ENCODE data around the gene FBXO45. TPM values are rescaled to one million over a fixed set of nuclear protein-coding genes. Genes with fewer than 3 reads are reported as not detected.

Gene FBXO45
- total RNA-seq, 2 donors from 2014 or later = 15.9 to 16.4 TPM

DNA sequence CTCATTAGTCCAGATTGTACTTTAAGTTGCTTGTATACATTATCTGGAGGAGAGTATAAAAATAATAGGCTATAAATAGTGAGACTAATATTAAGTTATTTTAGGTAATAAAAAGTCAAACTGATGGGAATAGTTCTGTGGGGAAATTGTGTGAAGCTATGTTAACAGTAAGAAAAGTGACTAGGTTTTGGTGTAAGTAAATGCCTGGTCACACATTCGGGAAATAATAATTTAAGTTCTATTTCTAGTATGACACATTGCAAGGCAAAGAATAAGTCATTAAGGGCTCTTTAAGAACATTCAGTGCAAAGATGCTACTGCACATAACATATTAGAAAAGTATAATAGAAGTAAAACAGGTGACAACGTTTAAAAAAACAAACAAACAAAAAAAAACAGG, 52.2 kb downstream of the FBXO45 start:
- H3K4me3 Mint-ChIP-seq = no peak overlapping the region
- H3K27ac Mint-ChIP-seq = no peak overlapping the region
- H3K4me3 ChIP-seq (ENCODE audit: low read length) = no peak overlapping the region
- no peaks in the 10 kb centered on the region for H3K36me3 ChIP-seq (ENCODE audit: control insufficient read depth, insufficient read depth, low read length)
- no peak overlapping the region for H3K9ac ChIP-seq (ENCODE audit: extremely low read depth, low read length, poor library complexity, severe bottlenecking)
- no peaks in the 10 kb centered on the region for H3K4me1 ChIP-seq (ENCODE audit: control insufficient read depth, insufficient read depth, low read length)
- no peaks in the 10 kb centered on the region for H3K9me3 Mint-ChIP-seq
- H3K36me3 Mint-ChIP-seq (ENCODE audit: low read depth) = no peaks in the 10 kb centered on the region
- peaks cover 3% of the 10 kb centered on the region for H3K27me3 Mint-ChIP-seq (ENCODE audit: insufficient read depth)
- 92% methylated on average over 2 of the region's 2 CpGs; no CpG with 5 or more reads in 1 of the 2 experiments for WGBS, 2 experiments (ENCODE audit: insufficient coverage in 1 of 2, insufficient read length in 1 of 2)
- H3K27ac ChIP-seq (ENCODE audit: low read depth, low read length) = no peak overlapping the region
- H3K4me1 Mint-ChIP-seq = peaks cover 18% of the 10 kb centered on the region
- no peaks in the 10 kb centered on the region for H3K9me3 ChIP-seq (ENCODE audit: control insufficient read depth, low read length)
- no peak for DNase-seq
- no peaks in the 10 kb centered on the region for H3K27me3 ChIP-seq (ENCODE audit: control insufficient read depth, insufficient read depth, low read length, poor library complexity, severe bottlenecking)
- TF ChIP-seq, protein P1, sequence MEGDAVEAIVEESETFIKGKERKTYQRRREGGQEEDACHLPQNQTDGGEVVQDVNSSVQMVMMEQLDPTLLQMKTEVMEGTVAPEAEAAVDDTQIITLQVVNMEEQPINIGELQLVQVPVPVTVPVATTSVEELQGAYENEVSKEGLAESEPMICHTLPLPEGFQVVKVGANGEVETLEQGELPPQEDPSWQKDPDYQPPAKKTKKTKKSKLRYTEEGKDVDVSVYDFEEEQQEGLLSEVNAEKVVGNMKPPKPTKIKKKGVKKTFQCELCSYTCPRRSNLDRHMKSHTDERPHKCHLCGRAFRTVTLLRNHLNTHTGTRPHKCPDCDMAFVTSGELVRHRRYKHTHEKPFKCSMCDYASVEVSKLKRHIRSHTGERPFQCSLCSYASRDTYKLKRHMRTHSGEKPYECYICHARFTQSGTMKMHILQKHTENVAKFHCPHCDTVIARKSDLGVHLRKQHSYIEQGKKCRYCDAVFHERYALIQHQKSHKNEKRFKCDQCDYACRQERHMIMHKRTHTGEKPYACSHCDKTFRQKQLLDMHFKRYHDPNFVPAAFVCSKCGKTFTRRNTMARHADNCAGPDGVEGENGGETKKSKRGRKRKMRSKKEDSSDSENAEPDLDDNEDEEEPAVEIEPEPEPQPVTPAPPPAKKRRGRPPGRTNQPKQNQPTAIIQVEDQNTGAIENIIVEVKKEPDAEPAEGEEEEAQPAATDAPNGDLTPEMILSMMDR (conservative IDR thresholded peaks at IDR 0.05) = no peak

DNA sequence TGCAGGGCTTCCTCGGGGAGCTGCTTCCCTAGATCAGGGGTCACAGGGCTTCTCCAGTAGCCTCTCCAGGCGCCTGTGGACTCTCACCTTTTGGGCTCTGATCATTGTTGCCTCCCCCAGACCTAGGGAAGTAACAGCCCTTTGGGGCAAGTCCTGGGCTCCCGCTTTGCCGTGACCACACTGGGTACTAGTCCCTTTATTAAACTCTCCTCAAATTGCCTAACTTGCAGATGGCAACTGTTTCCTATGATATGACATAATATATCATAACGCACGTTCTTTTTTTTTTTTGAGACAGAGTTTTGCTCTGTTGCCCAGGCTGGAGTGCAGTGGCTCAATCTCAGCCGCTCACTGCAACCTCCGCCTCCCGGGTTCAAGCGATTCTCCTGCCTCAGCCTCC, 53.2 kb downstream of the FBXO45 start:
- 90 to 93% methylated on average over 7 to 10 of the region's 10 CpGs for WGBS, 2 experiments (ENCODE audit: insufficient coverage in 1 of 2, insufficient read length in 1 of 2)
- H3K4me3 ChIP-seq (ENCODE audit: low read length) = no peak overlapping the region
- H3K4me1 Mint-ChIP-seq = peaks cover 18% of the 10 kb centered on the region
- H3K9me3 ChIP-seq (ENCODE audit: control insufficient read depth, low read length) = no peaks in the 10 kb centered on the region
- H3K9ac ChIP-seq (ENCODE audit: extremely low read depth, low read length, poor library complexity, severe bottlenecking) = no peak overlapping the region
- no peak overlapping the region for H3K27ac Mint-ChIP-seq
- no peaks in the 10 kb centered on the region for H3K36me3 ChIP-seq (ENCODE audit: control insufficient read depth, insufficient read depth, low read length)
- H3K4me3 Mint-ChIP-seq = no peak overlapping the region
- H3K9me3 Mint-ChIP-seq = no peaks in the 10 kb centered on the region
- DNase-seq = no peak
- no peaks in the 10 kb centered on the region for H3K4me1 ChIP-seq (ENCODE audit: control insufficient read depth, insufficient read depth, low read length)
- H3K27me3 Mint-ChIP-seq (ENCODE audit: insufficient read depth) = peaks cover 3% of the 10 kb centered on the region
- TF ChIP-seq, protein P1 (conservative IDR thresholded peaks at IDR 0.05) = no peak
- H3K27me3 ChIP-seq (ENCODE audit: control insufficient read depth, insufficient read depth, low read length, poor library complexity, severe bottlenecking) = no peaks in the 10 kb centered on the region
- no peak overlapping the region for H3K27ac ChIP-seq (ENCODE audit: low read depth, low read length)
- H3K36me3 Mint-ChIP-seq (ENCODE audit: low read depth) = no peaks in the 10 kb centered on the region

DNA sequence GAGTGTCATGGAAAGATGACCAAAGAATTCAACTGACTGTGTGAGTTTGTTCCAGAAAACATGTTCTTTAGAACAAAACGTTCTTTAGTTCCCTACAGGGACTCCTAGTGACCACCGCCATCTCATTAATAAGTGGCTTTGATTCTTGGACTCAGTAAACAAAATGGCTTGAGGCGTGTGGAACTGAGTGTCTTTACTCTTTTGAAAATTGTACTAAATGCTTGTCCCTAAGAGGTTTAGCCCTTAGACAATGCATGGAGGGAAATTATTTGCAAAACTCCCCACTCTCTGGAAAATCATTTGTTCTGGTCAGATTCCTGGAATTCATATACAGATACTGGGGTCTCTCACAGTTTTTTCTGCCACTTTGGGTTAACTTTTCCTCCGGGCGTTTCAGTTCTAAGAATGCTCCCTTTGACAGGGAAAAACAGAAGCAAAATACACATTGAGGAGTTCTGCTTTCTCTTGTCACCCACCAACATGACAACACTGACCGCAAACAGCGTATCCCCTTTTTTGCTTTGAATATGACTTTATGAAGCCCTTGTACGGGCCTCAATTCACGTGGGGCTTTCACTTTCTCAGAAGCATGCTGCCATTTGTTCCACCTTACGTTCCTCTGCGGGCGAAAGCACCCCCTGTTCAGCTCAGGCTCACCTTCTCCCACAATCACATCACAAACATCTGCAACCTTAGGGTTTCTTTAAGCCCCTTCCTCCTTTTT, 55.8 kb downstream of the FBXO45 start:
- H3K4me1 Mint-ChIP-seq = peaks cover 15% of the 10 kb centered on the region
- H3K4me3 Mint-ChIP-seq = no peak overlapping the region
- no peak for DNase-seq
- peaks cover 3% of the 10 kb centered on the region for H3K27me3 Mint-ChIP-seq (ENCODE audit: insufficient read depth)
- Histone ChIP-seq H3K9me3 (ENCODE audit: control insufficient read depth, low read length) (no peaks in the 10 kb centered on the region), H3K4me3 (ENCODE audit: low read length) (no peak overlapping the region), H3K36me3 (ENCODE audit: control insufficient read depth, insufficient read depth, low read length) (no peaks in the 10 kb centered on the region), H3K27ac (ENCODE audit: low read depth, low read length) (no peak overlapping the region), H3K4me1 (ENCODE audit: control insufficient read depth, insufficient read depth, low read length) (no peaks in the 10 kb centered on the region), H3K9ac (ENCODE audit: extremely low read depth, low read length, poor library complexity, severe bottlenecking) (no peak overlapping the region), H3K27me3 (ENCODE audit: control insufficient read depth, insufficient read depth, low read length, poor library complexity, severe bottlenecking) (no peaks in the 10 kb centered on the region)
- TF ChIP-seq, protein P1 (conservative IDR thresholded peaks at IDR 0.05) = no peak
- H3K27ac Mint-ChIP-seq = no peak overlapping the region
- no peaks in the 10 kb centered on the region for H3K9me3 Mint-ChIP-seq
- 90 to 97% methylated on average over 12 of the region's 12 CpGs for WGBS, 2 experiments (ENCODE audit: insufficient coverage in 1 of 2, insufficient read length in 1 of 2)
- no peaks in the 10 kb centered on the region for H3K36me3 Mint-ChIP-seq (ENCODE audit: low read depth)
